ENCODE data around the gene PDE6G.

- TF ChIP-seq CTCF (IDR thresholded peaks at IDR 0.05), result no peak
- TF ChIP-seq POLR2A (IDR thresholded peaks at IDR 0.05; ENCODE audit: low read depth), result no peak
Measured at GRCh38 chr17:81659038-81659437, 2.7 kb upstream of the PDE6G start.
